ENCODE results near the gene GPNMB.

The GPNMB gene

DNA sequence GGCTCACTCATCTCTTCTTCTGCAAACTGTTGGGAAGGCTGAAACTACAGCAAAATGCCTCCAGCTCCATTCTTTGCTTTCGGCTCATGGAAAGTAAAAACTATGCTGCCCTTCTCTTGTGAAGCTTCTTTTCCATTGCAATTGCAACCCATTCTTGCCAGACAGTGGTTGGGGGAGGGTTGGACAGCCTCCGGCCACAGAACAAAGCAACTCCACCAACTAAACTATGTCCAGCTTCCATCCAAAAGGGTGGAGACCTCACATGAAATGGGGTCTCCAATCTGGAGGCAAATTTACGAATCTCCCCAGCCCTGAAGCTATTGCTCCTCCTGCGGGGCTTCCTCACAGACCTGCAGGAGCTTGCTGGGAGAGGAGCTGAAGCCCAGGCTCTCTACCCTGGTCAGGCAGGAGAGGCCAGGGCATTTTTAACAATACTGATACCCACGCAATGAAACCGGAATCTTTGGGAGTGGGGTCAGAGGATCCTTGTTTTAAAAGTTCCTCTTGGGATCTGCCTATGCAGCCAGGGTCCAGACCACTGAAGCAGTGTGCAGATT lies 549 bp downstream of the GPNMB start:
- Histone ChIP-seq H4K20me1 (ENCODE audit: insufficient read depth, low read length) (no peaks in the 10 kb centered on the region), H3K27me3 (ENCODE audit: insufficient read depth, low read length) (no peaks in the 10 kb centered on the region; the same call in 1 of the 2 replicates), H3K36me3 (ENCODE audit: insufficient read depth, low read length) (no peaks in the 10 kb centered on the region), H3K79me2 (ENCODE audit: insufficient read depth, low read length) (no peaks in the 10 kb centered on the region), H3K9me3 (ENCODE audit: low read length) (no peaks in the 10 kb centered on the region), H3K4me1 (ENCODE audit: insufficient read depth, low read length, severe bottlenecking) (no peaks in the 10 kb centered on the region), H3K27ac (ENCODE audit: low read depth, low read length, poor library complexity, severe bottlenecking) (no peak overlapping the region), H3F3A (ENCODE audit: insufficient read depth, low read length) (no peaks in the 10 kb centered on the region), H2AFZ (ENCODE audit: low read length) (no peak overlapping the region), H3K4me3 (ENCODE audit: low read depth, low read length, poor library complexity, severe bottlenecking) (no peak overlapping the region), H3K9me2 (ENCODE audit: low read depth, low read length) (no peaks in the 10 kb centered on the region), H3K9ac (ENCODE audit: low read length) (no peak overlapping the region), H3K4me2 (ENCODE audit: low read length) (no peak overlapping the region)
- TF ChIP-seq EZH2 (IDR thresholded peaks at IDR 0.05; ENCODE audit: borderline replicate concordance, low read length) = no peak
- TF ChIP-seq, protein P1, sequence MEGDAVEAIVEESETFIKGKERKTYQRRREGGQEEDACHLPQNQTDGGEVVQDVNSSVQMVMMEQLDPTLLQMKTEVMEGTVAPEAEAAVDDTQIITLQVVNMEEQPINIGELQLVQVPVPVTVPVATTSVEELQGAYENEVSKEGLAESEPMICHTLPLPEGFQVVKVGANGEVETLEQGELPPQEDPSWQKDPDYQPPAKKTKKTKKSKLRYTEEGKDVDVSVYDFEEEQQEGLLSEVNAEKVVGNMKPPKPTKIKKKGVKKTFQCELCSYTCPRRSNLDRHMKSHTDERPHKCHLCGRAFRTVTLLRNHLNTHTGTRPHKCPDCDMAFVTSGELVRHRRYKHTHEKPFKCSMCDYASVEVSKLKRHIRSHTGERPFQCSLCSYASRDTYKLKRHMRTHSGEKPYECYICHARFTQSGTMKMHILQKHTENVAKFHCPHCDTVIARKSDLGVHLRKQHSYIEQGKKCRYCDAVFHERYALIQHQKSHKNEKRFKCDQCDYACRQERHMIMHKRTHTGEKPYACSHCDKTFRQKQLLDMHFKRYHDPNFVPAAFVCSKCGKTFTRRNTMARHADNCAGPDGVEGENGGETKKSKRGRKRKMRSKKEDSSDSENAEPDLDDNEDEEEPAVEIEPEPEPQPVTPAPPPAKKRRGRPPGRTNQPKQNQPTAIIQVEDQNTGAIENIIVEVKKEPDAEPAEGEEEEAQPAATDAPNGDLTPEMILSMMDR (IDR thresholded peaks at IDR 0.05; ENCODE audit: low read length) = no peak

DNA sequence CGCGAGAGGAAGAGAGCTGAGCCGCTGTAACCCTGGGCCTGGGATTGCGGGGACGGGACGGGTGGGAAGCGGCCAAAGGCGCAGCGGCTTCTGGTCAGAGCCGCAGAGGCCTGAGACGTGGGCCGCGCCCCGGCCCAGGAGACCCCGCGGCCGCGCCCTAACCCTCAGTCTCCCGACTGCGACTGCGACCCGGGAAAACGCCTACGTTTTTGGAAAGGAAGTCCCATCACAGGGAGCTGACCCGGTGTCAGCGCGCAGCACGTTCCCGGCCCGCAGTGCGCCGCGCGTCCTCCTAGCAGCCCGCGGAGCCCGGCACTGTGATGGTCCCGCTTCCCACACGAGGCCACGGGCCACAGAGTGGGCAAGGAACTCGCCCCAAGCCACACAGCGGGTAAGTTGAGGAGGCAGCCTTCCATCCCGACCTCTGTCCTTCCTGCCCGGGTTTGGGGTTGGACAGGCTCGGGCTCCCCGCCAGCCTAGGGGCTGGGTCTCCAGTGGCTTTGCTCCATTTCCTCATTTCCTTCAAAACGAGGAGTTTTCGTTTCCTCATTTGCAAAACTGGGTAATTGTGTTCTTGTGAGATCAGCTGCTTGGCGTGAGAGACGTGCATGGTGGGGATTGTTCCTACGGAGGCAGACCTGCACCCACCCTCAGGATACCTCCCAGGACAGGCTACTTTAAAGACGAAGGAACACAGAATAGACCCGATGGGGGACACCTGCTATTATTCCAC lies 1.2 kb downstream of the GPNMB start:
- Histone ChIP-seq H3K27me3 (ENCODE audit: insufficient read depth, low read length) (no peaks in the 10 kb centered on the region; the same call in 1 of the 2 replicates), H3K79me2 (ENCODE audit: insufficient read depth, low read length) (no peaks in the 10 kb centered on the region), H3K9ac (ENCODE audit: low read length) (no peak overlapping the region), H3F3A (ENCODE audit: insufficient read depth, low read length) (no peaks in the 10 kb centered on the region), H3K9me3 (ENCODE audit: low read length) (no peaks in the 10 kb centered on the region; the same call in 1 of the 2 replicates), H3K36me3 (ENCODE audit: insufficient read depth, low read length) (no peaks in the 10 kb centered on the region), H3K4me2 (ENCODE audit: low read length) (no peak overlapping the region), H3K4me3 (ENCODE audit: low read depth, low read length, poor library complexity, severe bottlenecking) (no peak overlapping the region), H3K4me1 (ENCODE audit: insufficient read depth, low read length, severe bottlenecking) (no peaks in the 10 kb centered on the region), H4K20me1 (ENCODE audit: insufficient read depth, low read length) (no peaks in the 10 kb centered on the region), H3K27ac (ENCODE audit: low read depth, low read length, poor library complexity, severe bottlenecking) (no peak overlapping the region), H3K9me2 (ENCODE audit: low read depth, low read length) (no peaks in the 10 kb centered on the region), H2AFZ (ENCODE audit: low read length) (no peak overlapping the region)
- TF ChIP-seq, protein P1 (IDR thresholded peaks at IDR 0.05; ENCODE audit: low read length) = no peak
- TF ChIP-seq EZH2 (IDR thresholded peaks at IDR 0.05; ENCODE audit: borderline replicate concordance, low read length) = no peak

GRCh38 chr7:23249486-23249885 lies 2.9 kb downstream of the GPNMB start:
- no peaks in the 10 kb centered on the region for H3K79me2 ChIP-seq (ENCODE audit: insufficient read depth, low read length)
- peaks cover 4% of the 10 kb centered on the region; the same call in 1 of the 2 replicates for H3K27me3 ChIP-seq (ENCODE audit: insufficient read depth, low read length)
- no peak overlapping the region for H2AFZ ChIP-seq (ENCODE audit: low read length)
- no peaks in the 10 kb centered on the region for H3K4me1 ChIP-seq (ENCODE audit: insufficient read depth, low read length, severe bottlenecking)
- no peak overlapping the region for H3K27ac ChIP-seq (ENCODE audit: low read depth, low read length, poor library complexity, severe bottlenecking)
- no peaks in the 10 kb centered on the region for H3K36me3 ChIP-seq (ENCODE audit: insufficient read depth, low read length)
- no peaks in the 10 kb centered on the region; the same call in 1 of the 2 replicates for H3K9me3 ChIP-seq (ENCODE audit: low read length)
- TF ChIP-seq EZH2 (IDR thresholded peaks at IDR 0.05; ENCODE audit: borderline replicate concordance, low read length) = no peak
- TF ChIP-seq, protein P1 (IDR thresholded peaks at IDR 0.05; ENCODE audit: low read length) = no peak
- H4K20me1 ChIP-seq (ENCODE audit: insufficient read depth, low read length) = no peaks in the 10 kb centered on the region
- no peak overlapping the region for H3K9ac ChIP-seq (ENCODE audit: low read length)
- H3F3A ChIP-seq (ENCODE audit: insufficient read depth, low read length) = no peaks in the 10 kb centered on the region
- H3K4me3 ChIP-seq (ENCODE audit: low read depth, low read length, poor library complexity, severe bottlenecking) = no peak overlapping the region
- no peak overlapping the region for H3K4me2 ChIP-seq (ENCODE audit: low read length)
- H3K9me2 ChIP-seq (ENCODE audit: low read depth, low read length) = no peaks in the 10 kb centered on the region
